ENCODE results near the gene RPAP3.

The RPAP3 gene

GRCh38 chr12:47705566-47706425 lies at the start of gene RPAP3:
Gene RPAP3, minus strand, starts transcription at chr12:47706030. Its CDS starts 3,190 bp downstream, at chr12:47702840.
- DNase-seq, result peak; percentile 98

- DNase-seq, result peak; percentile 70
Measured at GRCh38 chr12:47754881-47755280, 49.1 kb upstream of the RPAP3 start.

GRCh38 chr12:47754126-47754525 lies 48.3 kb upstream of the RPAP3 start:
- peak; percentile 54 for DNase-seq

GRCh38 chr12:47753021-47754001 lies 47.5 kb upstream of the RPAP3 start:
- peak; percentile 66 for DNase-seq

GRCh38 chr12:47752552-47752951 lies 46.7 kb upstream of the RPAP3 start:
- DNase-seq, result no peak

GRCh38 chr12:47752121-47752520 lies 46.3 kb upstream of the RPAP3 start:
- DNase-seq, result no peak

GRCh38 chr12:47751561-47751960 lies 45.7 kb upstream of the RPAP3 start:
- DNase-seq, result peak; percentile 59

- DNase-seq, result no peak
Measured at GRCh38 chr12:47750916-47751470, 45.2 kb upstream of the RPAP3 start.

- no peak for DNase-seq
Measured at GRCh38 chr12:47750229-47750798, 44.5 kb upstream of the RPAP3 start.

- DNase-seq, result no peak
Measured at GRCh38 chr12:47748899-47749298, 43.1 kb upstream of the RPAP3 start.

- DNase-seq, result no peak
Measured at GRCh38 chr12:47748507-47748828, 42.6 kb upstream of the RPAP3 start.

GRCh38 chr12:47747596-47748506 lies 42.0 kb upstream of the RPAP3 start:
- DNase-seq, result no peak

GRCh38 chr12:47747126-47747525 lies 41.3 kb upstream of the RPAP3 start:
- peak; percentile 73 for DNase-seq

- DNase-seq, result no peak
Measured at GRCh38 chr12:47746523-47746922, 40.7 kb upstream of the RPAP3 start.

GRCh38 chr12:47746073-47746472 lies 40.2 kb upstream of the RPAP3 start:
- DNase-seq, result no peak

- DNase-seq, result no peak
Measured at GRCh38 chr12:47745485-47746041, 39.7 kb upstream of the RPAP3 start.

GRCh38 chr12:47744778-47745436 lies 39.1 kb upstream of the RPAP3 start:
- DNase-seq, result no peak

GRCh38 chr12:47744005-47744651 lies 38.3 kb upstream of the RPAP3 start:
- peak; percentile 76 for DNase-seq

GRCh38 chr12:47743311-47743860 lies 37.6 kb upstream of the RPAP3 start:
- no peak for DNase-seq

GRCh38 chr12:47742253-47742825 lies 36.5 kb upstream of the RPAP3 start:
- peak; percentile 56 for DNase-seq

Data from RPMI8226 (cell line).